ENCODE data around the gene HTRA1.
A peak's percentile ranks its signal among the peaks of the same experiment; 100 is the strongest.

HTRA1 gene

GRCh38 chr10:122421742-122422141, 39.6 kb upstream of the HTRA1 start:
- H3K27me3 ChIP-seq (replicated peaks in 2 of 5; ENCODE audit: control insufficient read depth in 4 of 5, insufficient read depth in 5 of 5, low read length in 4 of 5) = no peaks in the 10 kb centered on the region
- peaks cover 0 to 2% (median 0%) of the 10 kb centered on the region in 4 experiments for H3K36me3 ChIP-seq (ENCODE audit: control insufficient read depth in 4 of 4, insufficient read depth in 4 of 4, low read length in 3 of 4)
- POLR2A ChIA-PET = no interaction called here
- peaks cover 0 to 6% (median 3%) of the 10 kb centered on the region in 4 experiments for H3K4me1 ChIP-seq (ENCODE audit: control extremely low read depth in 1 of 4, control insufficient read depth in 4 of 4, insufficient read depth in 4 of 4, low read length in 3 of 4)
- CTCF ChIA-PET = no interaction called here
- no peak overlapping the region for H3K4me3 ChIP-seq (ENCODE audit: control insufficient read depth in 1 of 7, extremely low read depth in 1 of 7, insufficient read depth in 4 of 7, low read depth in 2 of 7, low read length in 6 of 7)
- no peak overlapping the region for H3K27ac ChIP-seq (ENCODE audit: insufficient read depth in 1 of 2, low read depth in 1 of 2, low read length in 2 of 2, poor library complexity in 1 of 2, severe bottlenecking in 2 of 2)
- DNase-seq = peak in 2 of 3 donors; percentile 4 to 12
- H3K9me3 ChIP-seq (ENCODE audit: control extremely low read depth in 1 of 5, control insufficient read depth in 4 of 5, insufficient read depth in 2 of 5, low read depth in 1 of 5, low read length in 4 of 5) = no peaks in the 10 kb centered on the region

GRCh38 chr10:122422266-122422989, 38.9 kb upstream of the HTRA1 start:
- no peak for DNase-seq
- CTCF ChIA-PET = no interaction called here
- H3K36me3 ChIP-seq (ENCODE audit: control insufficient read depth in 4 of 4, insufficient read depth in 4 of 4, low read length in 3 of 4) = peaks cover 0 to 2% (median 0%) of the 10 kb centered on the region in 4 experiments
- 69% methylated on average over 4 of the region's 5 CpGs for WGBS (ENCODE audit: insufficient coverage)
- peaks cover 0 to 3% (median 0%) of the 10 kb centered on the region in 4 experiments for H3K4me1 ChIP-seq (ENCODE audit: control extremely low read depth in 1 of 4, control insufficient read depth in 4 of 4, insufficient read depth in 4 of 4, low read length in 3 of 4)
- POLR2A ChIA-PET = no interaction called here
- H3K27ac ChIP-seq (ENCODE audit: insufficient read depth in 1 of 2, low read depth in 1 of 2, low read length in 2 of 2, poor library complexity in 1 of 2, severe bottlenecking in 2 of 2) = no peak overlapping the region
- no peak overlapping the region for H3K4me3 ChIP-seq (ENCODE audit: control insufficient read depth in 1 of 7, extremely low read depth in 1 of 7, insufficient read depth in 4 of 7, low read depth in 2 of 7, low read length in 6 of 7)
- H3K9me3 ChIP-seq (ENCODE audit: control extremely low read depth in 1 of 5, control insufficient read depth in 4 of 5, insufficient read depth in 2 of 5, low read depth in 1 of 5, low read length in 4 of 5) = no peaks in the 10 kb centered on the region
- no peaks in the 10 kb centered on the region for H3K27me3 ChIP-seq (replicated peaks in 2 of 5; ENCODE audit: control insufficient read depth in 4 of 5, insufficient read depth in 5 of 5, low read length in 4 of 5)

GRCh38 chr10:122424059-122424458, 37.3 kb upstream of the HTRA1 start:
- Histone ChIP-seq H3K4me3 (ENCODE audit: control insufficient read depth in 1 of 7, extremely low read depth in 1 of 7, insufficient read depth in 4 of 7, low read depth in 2 of 7, low read length in 6 of 7) (no peak overlapping the region), H3K27ac (ENCODE audit: insufficient read depth in 1 of 2, low read depth in 1 of 2, low read length in 2 of 2, poor library complexity in 1 of 2, severe bottlenecking in 2 of 2) (no peak overlapping the region), H3K9me3 (ENCODE audit: control extremely low read depth in 1 of 5, control insufficient read depth in 4 of 5, insufficient read depth in 2 of 5, low read depth in 1 of 5, low read length in 4 of 5) (no peaks in the 10 kb centered on the region), H3K4me1 (ENCODE audit: control extremely low read depth in 1 of 4, control insufficient read depth in 4 of 4, insufficient read depth in 4 of 4, low read length in 3 of 4) (no peaks in the 10 kb centered on the region), H3K27me3 (replicated peaks in 2 of 5; ENCODE audit: control insufficient read depth in 4 of 5, insufficient read depth in 5 of 5, low read length in 4 of 5) (no peaks in the 10 kb centered on the region), H3K36me3 (ENCODE audit: control insufficient read depth in 4 of 4, insufficient read depth in 4 of 4, low read length in 3 of 4) (peaks cover 0 to 2% (median 0%) of the 10 kb centered on the region in 4 experiments)
- CTCF ChIA-PET = interaction anchor here (0.6 to 1.0 kb wide), 2 partner anchors 33 to 81 kb away, joined by 3 to 4 read pairs; no protein-coding TSS in a partner anchor
- no peak for DNase-seq
- WGBS (ENCODE audit: insufficient coverage) = no CpG with 5 or more reads among the region's 2 CpGs
- POLR2A ChIA-PET = no interaction called here

- WGBS (ENCODE audit: insufficient coverage) = 100% methylated on average over 3 of the region's 6 CpGs
- H3K27ac ChIP-seq (ENCODE audit: insufficient read depth in 1 of 2, low read depth in 1 of 2, low read length in 2 of 2, poor library complexity in 1 of 2, severe bottlenecking in 2 of 2) = no peak overlapping the region
- no peaks in the 10 kb centered on the region for H3K9me3 ChIP-seq (ENCODE audit: control extremely low read depth in 1 of 5, control insufficient read depth in 4 of 5, insufficient read depth in 2 of 5, low read depth in 1 of 5, low read length in 4 of 5)
- no peaks in the 10 kb centered on the region for H3K4me1 ChIP-seq (ENCODE audit: control extremely low read depth in 1 of 4, control insufficient read depth in 4 of 4, insufficient read depth in 4 of 4, low read length in 3 of 4)
- ChIA-PET POLR2A (no interaction called here), CTCF (no interaction called here)
- no peak for DNase-seq
- peaks cover 0 to 5% (median under 1%) of the 10 kb centered on the region in 4 experiments for H3K36me3 ChIP-seq (ENCODE audit: control insufficient read depth in 4 of 4, insufficient read depth in 4 of 4, low read length in 3 of 4)
- H3K4me3 ChIP-seq (ENCODE audit: control insufficient read depth in 1 of 7, extremely low read depth in 1 of 7, insufficient read depth in 4 of 7, low read depth in 2 of 7, low read length in 6 of 7) = no peak overlapping the region
- no peaks in the 10 kb centered on the region for H3K27me3 ChIP-seq (replicated peaks in 2 of 5; ENCODE audit: control insufficient read depth in 4 of 5, insufficient read depth in 5 of 5, low read length in 4 of 5)
These were observed 34.5 kb upstream of the HTRA1 start for GRCh38 chr10:122426829-122427228.

- ChIA-PET POLR2A (no interaction called here), CTCF (no interaction called here)
- 75% methylated on average over 2 of the region's 2 CpGs for WGBS (ENCODE audit: insufficient coverage)
- no peaks in the 10 kb centered on the region for H3K27me3 ChIP-seq (replicated peaks in 2 of 5; ENCODE audit: control insufficient read depth in 4 of 5, insufficient read depth in 5 of 5, low read length in 4 of 5)
- H3K4me3 ChIP-seq (ENCODE audit: control insufficient read depth in 1 of 7, extremely low read depth in 1 of 7, insufficient read depth in 4 of 7, low read depth in 2 of 7, low read length in 6 of 7) = no peak overlapping the region
- H3K27ac ChIP-seq (ENCODE audit: insufficient read depth in 1 of 2, low read depth in 1 of 2, low read length in 2 of 2, poor library complexity in 1 of 2, severe bottlenecking in 2 of 2) = no peak overlapping the region
- H3K9me3 ChIP-seq (ENCODE audit: control extremely low read depth in 1 of 5, control insufficient read depth in 4 of 5, insufficient read depth in 2 of 5, low read depth in 1 of 5, low read length in 4 of 5) = no peaks in the 10 kb centered on the region
- H3K4me1 ChIP-seq (ENCODE audit: control extremely low read depth in 1 of 4, control insufficient read depth in 4 of 4, insufficient read depth in 4 of 4, low read length in 3 of 4) = no peaks in the 10 kb centered on the region
- no peak for DNase-seq
- H3K36me3 ChIP-seq (ENCODE audit: control insufficient read depth in 4 of 4, insufficient read depth in 4 of 4, low read length in 3 of 4) = peaks cover 0 to 5% (median under 1%) of the 10 kb centered on the region in 4 experiments
These were observed 34.1 kb upstream of the HTRA1 start for GRCh38 chr10:122427280-122427679.

- peaks cover 0 to 2% (median 0%) of the 10 kb centered on the region in 5 experiments for H3K9me3 ChIP-seq (ENCODE audit: control extremely low read depth in 1 of 5, control insufficient read depth in 4 of 5, insufficient read depth in 2 of 5, low read depth in 1 of 5, low read length in 4 of 5)
- DNase-seq = peak; percentile 38 to 72 (median 65)
- H3K36me3 ChIP-seq (ENCODE audit: control insufficient read depth in 4 of 4, insufficient read depth in 4 of 4, low read length in 3 of 4) = peaks cover 0 to 2% (median 0%) of the 10 kb centered on the region in 4 experiments
- H3K4me3 ChIP-seq (ENCODE audit: control insufficient read depth in 1 of 7, extremely low read depth in 1 of 7, insufficient read depth in 4 of 7, low read depth in 2 of 7, low read length in 6 of 7) = no peak overlapping the region
- CTCF ChIA-PET = interaction anchor here (0.8 to 5.7 kb wide), 14 partner anchors 9 to 167 kb away, joined by 3 to 65 read pairs (median 4); no protein-coding TSS in a partner anchor
- H3K27ac ChIP-seq (ENCODE audit: insufficient read depth in 1 of 2, low read depth in 1 of 2, low read length in 2 of 2, poor library complexity in 1 of 2, severe bottlenecking in 2 of 2) = no peak overlapping the region
- no peaks in the 10 kb centered on the region for H3K4me1 ChIP-seq (ENCODE audit: control extremely low read depth in 1 of 4, control insufficient read depth in 4 of 4, insufficient read depth in 4 of 4, low read length in 3 of 4)
- H3K27me3 ChIP-seq (replicated peaks in 2 of 5; ENCODE audit: control insufficient read depth in 4 of 5, insufficient read depth in 5 of 5, low read length in 4 of 5) = peaks cover 0 to 2% (median 0%) of the 10 kb centered on the region in 5 experiments
- POLR2A ChIA-PET = no interaction called here
- WGBS (ENCODE audit: insufficient coverage) = no CpG with 5 or more reads among the region's 3 CpGs
These were observed 26.0 kb upstream of the HTRA1 start for GRCh38 chr10:122435212-122435827.

- 91% methylated on average over 4 of the region's 7 CpGs for WGBS (ENCODE audit: insufficient coverage)
- DNase-seq = no peak
- no peak overlapping the region for H3K4me3 ChIP-seq (ENCODE audit: control insufficient read depth in 1 of 7, extremely low read depth in 1 of 7, insufficient read depth in 4 of 7, low read depth in 2 of 7, low read length in 6 of 7)
- no peaks in the 10 kb centered on the region for H3K36me3 ChIP-seq (ENCODE audit: control insufficient read depth in 4 of 4, insufficient read depth in 4 of 4, low read length in 3 of 4)
- H3K27me3 ChIP-seq (replicated peaks in 2 of 5; ENCODE audit: control insufficient read depth in 4 of 5, insufficient read depth in 5 of 5, low read length in 4 of 5) = peaks cover 2 to 8% (median 5%) of the 10 kb centered on the region in 5 experiments
- H3K27ac ChIP-seq (ENCODE audit: insufficient read depth in 1 of 2, low read depth in 1 of 2, low read length in 2 of 2, poor library complexity in 1 of 2, severe bottlenecking in 2 of 2) = no peak overlapping the region
- H3K9me3 ChIP-seq (ENCODE audit: control extremely low read depth in 1 of 5, control insufficient read depth in 4 of 5, insufficient read depth in 2 of 5, low read depth in 1 of 5, low read length in 4 of 5) = peaks cover 0 to 7% (median 0%) of the 10 kb centered on the region in 5 experiments
- POLR2A ChIA-PET = no interaction called here
- no peaks in the 10 kb centered on the region for H3K4me1 ChIP-seq (ENCODE audit: control extremely low read depth in 1 of 4, control insufficient read depth in 4 of 4, insufficient read depth in 4 of 4, low read length in 3 of 4)
- CTCF ChIA-PET = interaction anchor here (1.5 kb wide), 1 partner anchor 143 kb away, joined by 4 read pairs; no protein-coding TSS in a partner anchor
These were observed 19.4 kb upstream of the HTRA1 start for GRCh38 chr10:122441961-122442360.
